Neural crest cell (in vitro differentiated cells): Measurements from ENCODE around the gene FAM229B. TPM values are rescaled to one million over a fixed set of nuclear protein-coding genes. Genes with fewer than 3 reads are reported as not detected.
A peak's percentile ranks its signal among the peaks of the same experiment; 100 is the strongest.

Experiments
- DNase-seq: peaks from one replicate; pipeline ENCODE4 v3.0.0; 2021; ENCODE audit warnings: low read depth, mixed read lengths, low spot score
- H3K27ac Mint-ChIP-seq: one replicate; pipeline ENCODE4 v1.8.0; 2021; ENCODE audit warnings: mild to moderate bottlenecking, mixed read lengths; ENCODE audit not compliant: unreplicated experiment
- H3K27me3 Mint-ChIP-seq: 2 replicates; pipeline ENCODE4 v1.8.0; 2021; ENCODE audit warnings: low read depth, mild to moderate bottlenecking, mixed read lengths
- H3K36me3 Mint-ChIP-seq: 2 replicates; pipeline ENCODE4 v1.8.0; 2021; ENCODE audit warnings: low read depth, mild to moderate bottlenecking, mixed read lengths
- H3K4me1 Mint-ChIP-seq: 2 replicates; pipeline ENCODE4 v1.8.0; 2021; ENCODE audit warnings: mixed read lengths
- H3K4me3 Mint-ChIP-seq: one replicate; pipeline ENCODE4 v1.8.0; 2021; ENCODE audit warnings: mild to moderate bottlenecking, mixed read lengths
- H3K9me3 Mint-ChIP-seq: 2 replicates; pipeline ENCODE4 v1.8.0; 2021; ENCODE audit warnings: mixed read lengths
- total RNA-seq: library from RNA; stranded (reverse); gene quantifications from 2 replicates; pipeline ENCODE4 v1.2.1, GENCODE V29; 2021
- TF ChIP-seq, protein P1 (sequence below): fragments of 200-600 bp; sonication (generic); conservative IDR thresholded peaks from 2 replicates; pipeline ENCODE4 v1.5.0; 2021; ENCODE audit warnings: antibody characterized with exemption, mild to moderate bottlenecking

Gene FAM229B
- total RNA-seq, 1 donor from 2014 or later: 30.3 TPM

DNA sequence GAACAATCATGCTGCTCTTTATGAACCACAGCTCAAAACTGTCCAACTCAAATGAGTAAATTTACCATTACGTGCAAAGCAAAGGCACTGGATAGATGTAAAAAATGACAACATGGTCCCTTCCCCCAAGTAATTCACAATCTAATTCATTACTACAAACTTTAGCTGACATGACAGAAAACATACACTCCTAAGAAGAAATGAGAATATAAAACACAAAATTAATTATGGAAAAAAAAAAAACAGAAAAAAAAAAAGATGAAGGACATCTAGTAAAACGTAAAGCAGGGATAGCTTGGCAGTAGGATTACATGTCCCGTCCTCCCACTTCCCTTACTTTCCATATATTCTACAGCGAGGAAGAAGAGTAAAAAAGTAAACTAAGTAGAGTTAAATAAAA, 5.8 kb upstream of the FAM229B start:
- TF ChIP-seq, protein P1, sequence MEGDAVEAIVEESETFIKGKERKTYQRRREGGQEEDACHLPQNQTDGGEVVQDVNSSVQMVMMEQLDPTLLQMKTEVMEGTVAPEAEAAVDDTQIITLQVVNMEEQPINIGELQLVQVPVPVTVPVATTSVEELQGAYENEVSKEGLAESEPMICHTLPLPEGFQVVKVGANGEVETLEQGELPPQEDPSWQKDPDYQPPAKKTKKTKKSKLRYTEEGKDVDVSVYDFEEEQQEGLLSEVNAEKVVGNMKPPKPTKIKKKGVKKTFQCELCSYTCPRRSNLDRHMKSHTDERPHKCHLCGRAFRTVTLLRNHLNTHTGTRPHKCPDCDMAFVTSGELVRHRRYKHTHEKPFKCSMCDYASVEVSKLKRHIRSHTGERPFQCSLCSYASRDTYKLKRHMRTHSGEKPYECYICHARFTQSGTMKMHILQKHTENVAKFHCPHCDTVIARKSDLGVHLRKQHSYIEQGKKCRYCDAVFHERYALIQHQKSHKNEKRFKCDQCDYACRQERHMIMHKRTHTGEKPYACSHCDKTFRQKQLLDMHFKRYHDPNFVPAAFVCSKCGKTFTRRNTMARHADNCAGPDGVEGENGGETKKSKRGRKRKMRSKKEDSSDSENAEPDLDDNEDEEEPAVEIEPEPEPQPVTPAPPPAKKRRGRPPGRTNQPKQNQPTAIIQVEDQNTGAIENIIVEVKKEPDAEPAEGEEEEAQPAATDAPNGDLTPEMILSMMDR: no peak
- Mint-ChIP-seq H3K4me1 (peaks cover 3% of the 10 kb centered on the region), H3K27me3 (no peaks in the 10 kb centered on the region), H3K36me3 (no peaks in the 10 kb centered on the region), H3K4me3 (no peak overlapping the region), H3K27ac (no peak overlapping the region), H3K9me3 (no peaks in the 10 kb centered on the region)
- no peak for DNase-seq

DNA sequence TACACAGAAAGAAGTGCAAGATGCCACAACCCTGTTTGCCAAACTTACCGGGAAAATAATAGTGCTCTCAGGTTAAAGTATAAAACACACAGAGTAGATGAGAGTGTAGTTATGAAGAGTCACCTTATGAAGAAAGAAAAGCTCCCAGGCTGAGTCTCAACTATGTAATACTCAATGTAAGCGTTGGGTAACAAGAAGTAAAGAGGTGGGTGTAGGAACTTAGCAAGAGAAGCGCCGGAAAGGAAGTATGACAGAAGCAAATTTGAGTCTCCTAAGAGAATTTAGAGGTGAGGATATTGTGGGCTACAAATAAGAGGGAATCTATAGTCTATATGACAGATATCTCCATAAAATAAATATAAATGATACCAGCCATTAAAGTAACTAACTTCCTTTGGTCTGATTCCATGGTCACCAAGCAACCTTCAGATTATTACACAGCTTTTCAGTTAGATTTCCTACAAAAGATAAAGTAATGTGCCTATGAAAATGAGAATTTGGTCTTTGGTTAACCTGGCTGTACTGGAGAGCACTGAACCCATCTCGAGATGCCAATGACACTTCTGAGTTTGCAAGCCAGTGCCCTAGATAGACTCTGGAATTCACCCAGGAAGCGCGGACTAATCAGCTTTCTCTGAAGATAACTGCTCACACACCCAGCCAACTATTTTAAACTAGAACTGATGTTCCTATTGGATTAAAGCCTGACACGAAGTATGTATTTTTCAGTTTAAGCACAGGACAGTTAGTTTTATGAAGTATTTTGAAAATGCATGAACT, 1.9 kb upstream of the FAM229B start:
- Mint-ChIP-seq H3K27ac (no peak overlapping the region), H3K27me3 (no peaks in the 10 kb centered on the region), H3K4me3 (peak overlapping the region; percentile 76), H3K9me3 (no peaks in the 10 kb centered on the region), H3K36me3 (no peaks in the 10 kb centered on the region), H3K4me1 (peaks cover 3% of the 10 kb centered on the region)
- TF ChIP-seq, protein P1: no peak
- no peak for DNase-seq

DNA sequence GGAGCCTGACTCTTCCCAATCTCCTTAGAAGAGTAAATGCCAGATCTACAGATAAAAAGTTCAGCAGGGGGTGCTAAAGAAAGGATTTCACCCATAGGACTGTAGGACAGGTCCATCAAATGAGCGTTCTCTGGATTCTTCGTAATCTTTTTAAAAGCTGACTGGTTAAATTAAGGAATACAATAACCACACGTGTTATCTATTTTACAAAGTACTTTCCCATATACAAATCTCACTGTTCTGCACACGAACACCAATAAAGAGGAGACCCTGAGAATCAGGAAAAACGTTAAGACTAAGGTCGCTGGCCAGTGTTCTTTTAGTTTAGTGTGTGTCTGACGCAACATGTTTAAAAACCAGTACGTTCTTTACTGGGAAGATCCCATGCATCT, 651 bp upstream of the FAM229B start:
- TF ChIP-seq, protein P1: peak; percentile 50
- H3K4me3 Mint-ChIP-seq: no peak overlapping the region
- H3K27ac Mint-ChIP-seq: no peak overlapping the region
- H3K27me3 Mint-ChIP-seq: no peaks in the 10 kb centered on the region
- H3K36me3 Mint-ChIP-seq: no peaks in the 10 kb centered on the region
- no peaks in the 10 kb centered on the region for H3K9me3 Mint-ChIP-seq
- H3K4me1 Mint-ChIP-seq: peaks cover 3% of the 10 kb centered on the region
- no peak for DNase-seq

DNA sequence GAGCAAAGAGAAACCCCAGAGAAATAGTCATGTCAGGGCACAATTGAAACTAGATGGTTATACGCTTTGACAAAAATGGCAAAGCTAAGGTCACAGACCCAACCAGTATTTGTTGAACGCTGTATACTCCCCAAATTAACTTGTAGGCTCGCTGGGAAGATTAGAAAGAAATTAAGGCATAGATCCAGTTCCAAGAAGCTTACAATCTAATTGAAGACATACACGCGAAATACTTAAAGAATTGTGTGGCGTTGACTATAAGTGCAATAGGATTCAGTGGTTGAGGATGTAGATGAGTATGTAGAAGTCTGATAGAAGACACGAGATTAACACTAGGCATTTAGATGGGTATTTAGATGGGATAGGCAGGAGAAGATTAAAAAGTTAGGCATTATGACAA, 525 bp downstream of the FAM229B start:
- no peak overlapping the region for H3K4me3 Mint-ChIP-seq
- TF ChIP-seq, protein P1: no peak
- H3K27me3 Mint-ChIP-seq: no peaks in the 10 kb centered on the region
- DNase-seq: no peak
- peaks cover 3% of the 10 kb centered on the region for H3K4me1 Mint-ChIP-seq
- no peaks in the 10 kb centered on the region for H3K9me3 Mint-ChIP-seq
- H3K36me3 Mint-ChIP-seq: no peaks in the 10 kb centered on the region
- no peak overlapping the region for H3K27ac Mint-ChIP-seq

- Mint-ChIP-seq H3K36me3 (peaks cover 2% of the 10 kb centered on the region), H3K4me3 (no peak overlapping the region), H3K27me3 (no peaks in the 10 kb centered on the region), H3K4me1 (no peaks in the 10 kb centered on the region), H3K27ac (no peak overlapping the region), H3K9me3 (no peaks in the 10 kb centered on the region)
- DNase-seq: no peak
- TF ChIP-seq, protein P1: no peak
These were observed 9.5 kb downstream of the FAM229B start for GRCh38 chr6:112096901-112097300.
